ENCODE measurements around the gene DCDC2B. TPM values are rescaled to one million over a fixed set of nuclear protein-coding genes. Genes with fewer than 3 reads are reported as not detected.

The DCDC2B gene
- total and polyA plus RNA-seq, 9 of the 15 experiments (the other 6 are each of a cell fraction or from before 2014, with no cell fraction given), result not detected

GRCh38 chr1:32221980-32222755 lies 13.3 kb downstream of the DCDC2B start, which contains the start of the genes EIF3I and TMEM234 (continued):
- TF ChIP-seq, protein P1, sequence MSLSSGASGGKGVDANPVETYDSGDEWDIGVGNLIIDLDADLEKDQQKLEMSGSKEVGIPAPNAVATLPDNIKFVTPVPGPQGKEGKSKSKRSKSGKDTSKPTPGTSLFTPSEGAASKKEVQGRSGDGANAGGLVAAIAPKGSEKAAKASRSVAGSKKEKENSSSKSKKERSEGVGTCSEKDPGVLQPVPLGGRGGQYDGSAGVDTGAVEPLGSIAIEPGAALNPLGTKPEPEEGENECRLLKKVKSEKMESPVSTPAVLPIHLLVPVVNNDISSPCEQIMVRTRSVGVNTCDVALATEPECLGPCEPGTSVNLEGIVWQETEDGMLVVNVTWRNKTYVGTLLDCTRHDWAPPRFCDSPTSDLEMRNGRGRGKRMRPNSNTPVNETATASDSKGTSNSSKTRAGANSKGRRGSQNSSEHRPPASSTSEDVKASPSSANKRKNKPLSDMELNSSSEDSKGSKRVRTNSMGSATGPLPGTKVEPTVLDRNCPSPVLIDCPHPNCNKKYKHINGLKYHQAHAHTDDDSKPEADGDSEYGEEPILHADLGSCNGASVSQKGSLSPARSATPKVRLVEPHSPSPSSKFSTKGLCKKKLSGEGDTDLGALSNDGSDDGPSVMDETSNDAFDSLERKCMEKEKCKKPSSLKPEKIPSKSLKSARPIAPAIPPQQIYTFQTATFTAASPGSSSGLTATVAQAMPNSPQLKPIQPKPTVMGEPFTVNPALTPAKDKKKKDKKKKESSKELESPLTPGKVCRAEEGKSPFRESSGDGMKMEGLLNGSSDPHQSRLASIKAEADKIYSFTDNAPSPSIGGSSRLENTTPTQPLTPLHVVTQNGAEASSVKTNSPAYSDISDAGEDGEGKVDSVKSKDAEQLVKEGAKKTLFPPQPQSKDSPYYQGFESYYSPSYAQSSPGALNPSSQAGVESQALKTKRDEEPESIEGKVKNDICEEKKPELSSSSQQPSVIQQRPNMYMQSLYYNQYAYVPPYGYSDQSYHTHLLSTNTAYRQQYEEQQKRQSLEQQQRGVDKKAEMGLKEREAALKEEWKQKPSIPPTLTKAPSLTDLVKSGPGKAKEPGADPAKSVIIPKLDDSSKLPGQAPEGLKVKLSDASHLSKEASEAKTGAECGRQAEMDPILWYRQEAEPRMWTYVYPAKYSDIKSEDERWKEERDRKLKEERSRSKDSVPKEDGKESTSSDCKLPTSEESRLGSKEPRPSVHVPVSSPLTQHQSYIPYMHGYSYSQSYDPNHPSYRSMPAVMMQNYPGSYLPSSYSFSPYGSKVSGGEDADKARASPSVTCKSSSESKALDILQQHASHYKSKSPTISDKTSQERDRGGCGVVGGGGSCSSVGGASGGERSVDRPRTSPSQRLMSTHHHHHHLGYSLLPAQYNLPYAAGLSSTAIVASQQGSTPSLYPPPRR (CRISPR knock-in tag; IDR thresholded peaks at IDR 0.05; ENCODE audit: borderline replicate concordance), result peak; percentile 61; the same call in 1 of the 2 replicates
- TF ChIP-seq SMAD1 (IDR thresholded peaks at IDR 0.05; ENCODE audit: low read depth, low read length, partially characterized antibody) (peak; percentile 68), KLF10 (CRISPR knock-in tag; IDR thresholded peaks at IDR 0.05) (no peak), ZNF224 (CRISPR knock-in tag; IDR thresholded peaks at IDR 0.05) (peak; percentile 87; the same call in 1 of the 2 replicates), ZNF583 (CRISPR knock-in tag; IDR thresholded peaks at IDR 0.05) (no peak), NEUROD1 (IDR thresholded peaks at IDR 0.05; ENCODE audit: borderline replicate concordance, low read depth, low read length, partially characterized antibody) (peak; percentile 21), HDAC8 (tag; IDR thresholded peaks at IDR 0.05) (no peak), U2AF2 (optimal IDR thresholded peaks at IDR 0.05; ENCODE audit: low read depth, low read length) (no peak), CREB3 (tag; conservative IDR thresholded peaks at IDR 0.05; ENCODE audit: low read depth) (no peak), ELF4 (CRISPR knock-in tag; IDR thresholded peaks at IDR 0.05) (no peak), FOS (IDR thresholded peaks at IDR 0.05; ENCODE audit: extremely low read depth, insufficient read length) (no peak), KDM2B (CRISPR knock-in tag; IDR thresholded peaks at IDR 0.05) (no peak), KLF13 (tag; IDR thresholded peaks at IDR 0.05; ENCODE audit: borderline replicate concordance, low read depth) (no peak), CBFA2T2 (conservative IDR thresholded peaks at IDR 0.05) (no peak), MIER1 (IDR thresholded peaks at IDR 0.05; ENCODE audit: low read depth) (no peak), ARNT (IDR thresholded peaks at IDR 0.05) (no peak), FUS (optimal IDR thresholded peaks at IDR 0.05; ENCODE audit: low read depth, low read length) (no peak), CHD4 (IDR thresholded peaks at IDR 0.05; ENCODE audit: insufficient read depth, insufficient replicate concordance, low read depth, low read length, poor library complexity, severe bottlenecking) (no peak), KAT2B (IDR thresholded peaks at IDR 0.05; ENCODE audit: low read depth, low read length) (no peak), NCOA6 (IDR thresholded peaks at IDR 0.05) (no peak), CREM (IDR thresholded peaks at IDR 0.05; ENCODE audit: low read depth) (peak; percentile 91)
- TF ChIP-seq, protein P2, sequence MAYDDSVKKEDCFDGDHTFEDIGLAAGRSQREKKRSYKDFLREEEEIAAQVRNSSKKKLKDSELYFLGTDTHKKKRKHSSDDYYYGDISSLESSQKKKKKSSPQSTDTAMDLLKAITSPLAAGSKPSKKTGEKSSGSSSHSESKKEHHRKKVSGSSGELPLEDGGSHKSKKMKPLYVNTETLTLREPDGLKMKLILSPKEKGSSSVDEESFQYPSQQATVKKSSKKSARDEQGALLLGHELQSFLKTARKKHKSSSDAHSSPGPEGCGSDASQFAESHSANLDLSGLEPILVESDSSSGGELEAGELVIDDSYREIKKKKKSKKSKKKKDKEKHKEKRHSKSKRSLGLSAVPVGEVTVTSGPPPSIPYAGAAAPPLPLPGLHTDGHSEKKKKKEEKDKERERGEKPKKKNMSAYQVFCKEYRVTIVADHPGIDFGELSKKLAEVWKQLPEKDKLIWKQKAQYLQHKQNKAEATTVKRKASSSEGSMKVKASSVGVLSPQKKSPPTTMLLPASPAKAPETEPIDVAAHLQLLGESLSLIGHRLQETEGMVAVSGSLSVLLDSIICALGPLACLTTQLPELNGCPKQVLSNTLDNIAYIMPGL (CRISPR knock-in tag; IDR thresholded peaks at IDR 0.05), result peak; percentile 57; the same call in 1 of the 2 replicates

All from K562 (cell line).